BLaER1 (cell line): ENCODE data around the gene PARD3.
A peak's percentile ranks its signal among the peaks of the same experiment; 100 is the strongest.

Experiments
- H3K27ac ChIP-seq: shearing (Covaris generic); formaldehyde crosslinking; 2 replicates; pipeline ENCODE4 v1.8.1; 2022
- H3K27me3 ChIP-seq: shearing (Covaris generic); formaldehyde crosslinking; 2 replicates; pipeline ENCODE4 v1.8.1; 2022
- H3K36me3 ChIP-seq: shearing (Covaris generic); formaldehyde crosslinking; 2 replicates; pipeline ENCODE4 v1.8.1; 2022
- H3K4me1 ChIP-seq: shearing (Covaris generic); formaldehyde crosslinking; 2 replicates; pipeline ENCODE4 v1.8.1; 2022
- H3K4me2 ChIP-seq: shearing (Covaris generic); formaldehyde crosslinking; 2 replicates; pipeline ENCODE4 v1.8.1; 2022
- H3K4me3 ChIP-seq: shearing (Covaris generic); formaldehyde crosslinking; 2 replicates; pipeline ENCODE4 v1.8.1; 2022
- H3K9ac ChIP-seq: shearing (Covaris generic); formaldehyde crosslinking; 2 replicates; pipeline ENCODE4 v1.8.1; 2022
- H3K9me3 ChIP-seq: shearing (Covaris generic); formaldehyde crosslinking; 2 replicates; pipeline ENCODE4 v1.8.1; 2022
- H4K20me1 ChIP-seq: shearing (Covaris generic); formaldehyde crosslinking; 2 replicates; pipeline ENCODE4 v1.8.1; 2022
- Cebpa-rat ChIP-seq: shearing (Covaris generic); IDR thresholded peaks from 2 replicates; pipeline ENCODE4 v1.8.1; 2022

The PARD3 gene

DNA sequence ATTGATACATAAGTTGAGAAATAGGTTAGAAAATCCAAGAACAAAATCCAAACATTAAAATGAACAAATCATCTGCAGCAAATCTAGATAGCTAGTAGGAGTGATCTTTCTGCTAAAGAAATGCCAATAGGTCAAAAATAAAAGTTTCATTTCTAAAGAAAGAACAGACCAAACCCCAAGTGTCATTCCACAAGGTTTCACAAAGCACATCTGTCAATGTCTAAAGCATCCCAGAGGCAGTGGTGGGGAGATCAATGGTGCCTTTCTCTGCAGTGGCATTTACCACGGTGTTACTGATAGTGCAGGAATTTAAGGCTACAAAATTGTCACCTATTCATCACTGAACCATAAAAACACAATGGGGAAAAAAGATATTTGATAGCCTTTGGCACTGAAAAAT is 147.9 kb downstream of the PARD3 start:
- TF ChIP-seq Cebpa-rat: no peak

DNA sequence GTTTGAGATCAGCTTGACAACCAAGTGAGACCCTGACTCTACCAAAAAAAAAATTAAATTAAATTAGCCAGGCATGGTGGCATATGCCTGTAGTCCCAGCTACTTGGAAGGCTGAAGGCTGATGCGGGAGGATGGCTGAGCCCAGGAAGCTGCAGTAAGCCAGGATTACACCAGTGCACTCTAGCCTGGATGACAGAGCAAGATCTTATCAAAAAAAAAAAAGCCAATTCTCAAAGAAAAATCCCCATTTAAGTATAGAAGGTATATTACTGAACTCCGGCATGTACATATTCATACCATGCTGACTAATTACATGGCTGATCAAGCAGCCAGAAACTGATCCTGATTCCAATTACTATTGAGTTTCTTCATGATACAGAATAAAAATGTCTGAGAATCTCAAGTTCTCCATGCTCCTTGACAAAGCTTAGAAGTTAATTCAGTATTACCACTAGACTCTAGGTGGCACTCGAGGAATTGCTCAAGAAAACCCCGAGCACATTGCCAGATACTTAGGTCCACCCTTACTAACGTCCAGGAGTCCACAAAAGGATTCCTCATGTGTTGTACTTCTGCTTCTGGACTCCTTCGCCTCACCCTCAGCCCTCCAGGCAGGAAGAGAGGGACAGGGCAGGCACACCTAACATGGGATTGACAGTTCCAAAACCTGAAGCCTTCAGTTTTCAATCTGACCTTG is 148.9 kb downstream of the PARD3 start:
- Histone ChIP-seq H3K27me3 (no peaks in the 10 kb centered on the region), H4K20me1 (peaks cover 73% of the 10 kb centered on the region), H3K4me1 (peaks cover 50% of the 10 kb centered on the region), H3K27ac (no peak overlapping the region), H3K4me3 (no peak overlapping the region), H3K4me2 (peak overlapping the region; percentile 45), H3K36me3 (0 out of 2 replicates have a peak, but pooled peaks cover 4% of the 10 kb centered on the region), H3K9me3 (no peaks in the 10 kb centered on the region), H3K9ac (no peak overlapping the region)
- TF ChIP-seq Cebpa-rat: no peak

More for the DNA sequence above, 147.9 kb downstream of the PARD3 start:
- Histone ChIP-seq H3K27me3 (no peaks in the 10 kb centered on the region), H3K4me1 (peaks cover 44% of the 10 kb centered on the region), H3K36me3 (0 out of 2 replicates have a peak, but pooled peaks cover 4% of the 10 kb centered on the region), H3K9me3 (no peaks in the 10 kb centered on the region), H3K9ac (no peak overlapping the region), H3K27ac (no peak overlapping the region), H4K20me1 (peaks cover 74% of the 10 kb centered on the region), H3K4me2 (peak overlapping the region; percentile 56), H3K4me3 (no peak overlapping the region)

DNA sequence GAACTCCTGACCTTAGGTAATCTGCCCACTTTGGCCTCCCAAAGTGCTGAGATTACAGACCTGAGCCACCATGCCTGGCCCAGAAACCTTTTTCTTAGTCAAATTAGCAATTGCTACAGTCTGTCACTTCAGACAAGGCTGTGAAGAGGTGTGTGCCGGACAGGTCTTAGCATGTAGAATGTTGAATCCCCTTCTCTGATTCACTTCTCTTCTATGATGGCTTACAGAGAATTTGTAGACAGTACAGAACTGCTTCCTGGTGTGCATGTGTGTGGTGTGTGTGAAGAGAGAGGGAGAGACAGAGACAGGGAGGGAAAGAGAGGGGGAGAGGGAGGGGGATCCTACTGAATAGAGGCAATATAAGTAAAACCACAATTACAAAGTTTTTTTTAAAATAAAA is 150.4 kb downstream of the PARD3 start:
- TF ChIP-seq Cebpa-rat: no peak
- Histone ChIP-seq H3K36me3 (0 out of 2 replicates have a peak, but pooled peaks cover 4% of the 10 kb centered on the region), H4K20me1 (peaks cover 69% of the 10 kb centered on the region), H3K4me1 (peaks cover 37% of the 10 kb centered on the region), H3K9ac (no peak overlapping the region), H3K4me2 (no peak overlapping the region), H3K27me3 (no peaks in the 10 kb centered on the region), H3K9me3 (no peaks in the 10 kb centered on the region), H3K27ac (no peak overlapping the region), H3K4me3 (no peak overlapping the region)

DNA sequence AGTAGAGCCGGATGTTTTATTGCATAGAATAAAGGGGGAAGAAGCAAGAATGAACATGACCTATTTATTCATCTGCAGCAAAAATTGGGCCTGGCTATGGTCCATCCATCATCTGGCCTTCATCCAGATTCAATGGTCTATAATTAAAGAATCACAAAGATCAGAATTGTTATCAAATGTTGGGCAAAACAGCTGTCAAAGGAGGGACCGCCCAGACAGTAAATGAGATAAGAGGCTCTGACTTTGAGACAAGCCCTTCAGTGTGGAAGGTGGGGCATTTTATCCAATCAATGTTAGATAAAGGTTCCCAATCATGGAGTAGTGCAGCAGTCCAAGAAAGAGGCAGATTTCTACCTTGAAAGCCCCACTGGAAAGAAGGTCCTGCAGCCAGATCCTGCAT is 153.5 kb downstream of the PARD3 start:
- H3K27ac ChIP-seq: no peak overlapping the region
- H3K9me3 ChIP-seq: no peaks in the 10 kb centered on the region
- no peak for TF ChIP-seq Cebpa-rat
- H3K27me3 ChIP-seq: no peaks in the 10 kb centered on the region
- no peak overlapping the region for H3K9ac ChIP-seq
- H3K4me1 ChIP-seq: peaks cover 31% of the 10 kb centered on the region
- 0 out of 2 replicates have a peak, but pooled peaks cover 4% of the 10 kb centered on the region for H3K36me3 ChIP-seq
- H3K4me3 ChIP-seq: no peak overlapping the region
- H3K4me2 ChIP-seq: no peak overlapping the region
- H4K20me1 ChIP-seq: peaks cover 59% of the 10 kb centered on the region

DNA sequence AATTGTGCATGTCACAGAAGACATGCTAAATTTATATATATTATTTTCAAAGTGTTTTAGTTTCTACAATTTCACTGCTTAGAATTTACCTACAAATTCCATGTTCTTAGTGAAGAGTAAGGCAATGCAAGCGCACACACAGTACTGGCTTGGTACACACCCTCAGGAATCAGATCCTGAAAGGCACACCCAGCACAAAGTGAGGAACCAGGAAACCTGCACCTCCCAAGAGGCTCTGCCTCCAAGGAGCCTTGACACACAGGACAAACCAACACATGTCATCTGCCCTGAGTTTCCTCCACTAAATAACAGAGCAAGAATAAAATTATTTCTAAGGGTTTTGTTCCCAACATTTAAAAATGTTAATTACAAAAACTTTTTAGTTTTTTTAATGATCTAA is 156.2 kb downstream of the PARD3 start:
- H3K9me3 ChIP-seq: no peaks in the 10 kb centered on the region
- no peak overlapping the region for H3K27ac ChIP-seq
- no peak overlapping the region for H3K9ac ChIP-seq
- no peaks in the 10 kb centered on the region for H3K27me3 ChIP-seq
- H3K36me3 ChIP-seq: 0 out of 2 replicates have a peak, but pooled peaks cover 4% of the 10 kb centered on the region
- TF ChIP-seq Cebpa-rat: no peak
- H3K4me1 ChIP-seq: peaks cover 23% of the 10 kb centered on the region
- peak overlapping the region; percentile 70 for H3K4me2 ChIP-seq
- no peak overlapping the region for H3K4me3 ChIP-seq
- H4K20me1 ChIP-seq: peaks cover 81% of the 10 kb centered on the region

DNA sequence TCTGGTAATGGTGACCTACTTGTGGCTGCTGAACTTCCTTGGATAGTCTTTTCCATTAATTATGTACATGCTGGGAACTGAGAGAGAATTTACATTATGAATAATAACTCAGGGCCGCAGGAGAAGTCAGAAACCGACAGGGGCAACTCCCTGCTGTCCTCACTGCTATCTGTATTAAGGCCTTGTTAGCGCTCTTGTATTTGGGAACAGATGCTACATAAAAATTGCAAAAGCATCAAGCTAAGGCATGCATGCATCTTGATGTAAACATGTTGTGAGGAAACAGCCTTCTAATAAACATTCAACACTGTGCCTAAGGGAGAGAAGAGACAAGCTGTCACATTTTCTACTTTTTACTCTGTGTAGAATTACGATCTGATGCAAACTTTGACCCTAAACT is 158.4 kb downstream of the PARD3 start:
- H3K27ac ChIP-seq: no peak overlapping the region
- no peak overlapping the region for H3K4me2 ChIP-seq
- no peak for TF ChIP-seq Cebpa-rat
- no peaks in the 10 kb centered on the region for H3K27me3 ChIP-seq
- H3K4me3 ChIP-seq: no peak overlapping the region
- H4K20me1 ChIP-seq: peaks cover 82% of the 10 kb centered on the region
- no peaks in the 10 kb centered on the region for H3K9me3 ChIP-seq
- H3K4me1 ChIP-seq: peaks cover 18% of the 10 kb centered on the region
- H3K9ac ChIP-seq: no peak overlapping the region
- H3K36me3 ChIP-seq: no peaks in the 10 kb centered on the region

DNA sequence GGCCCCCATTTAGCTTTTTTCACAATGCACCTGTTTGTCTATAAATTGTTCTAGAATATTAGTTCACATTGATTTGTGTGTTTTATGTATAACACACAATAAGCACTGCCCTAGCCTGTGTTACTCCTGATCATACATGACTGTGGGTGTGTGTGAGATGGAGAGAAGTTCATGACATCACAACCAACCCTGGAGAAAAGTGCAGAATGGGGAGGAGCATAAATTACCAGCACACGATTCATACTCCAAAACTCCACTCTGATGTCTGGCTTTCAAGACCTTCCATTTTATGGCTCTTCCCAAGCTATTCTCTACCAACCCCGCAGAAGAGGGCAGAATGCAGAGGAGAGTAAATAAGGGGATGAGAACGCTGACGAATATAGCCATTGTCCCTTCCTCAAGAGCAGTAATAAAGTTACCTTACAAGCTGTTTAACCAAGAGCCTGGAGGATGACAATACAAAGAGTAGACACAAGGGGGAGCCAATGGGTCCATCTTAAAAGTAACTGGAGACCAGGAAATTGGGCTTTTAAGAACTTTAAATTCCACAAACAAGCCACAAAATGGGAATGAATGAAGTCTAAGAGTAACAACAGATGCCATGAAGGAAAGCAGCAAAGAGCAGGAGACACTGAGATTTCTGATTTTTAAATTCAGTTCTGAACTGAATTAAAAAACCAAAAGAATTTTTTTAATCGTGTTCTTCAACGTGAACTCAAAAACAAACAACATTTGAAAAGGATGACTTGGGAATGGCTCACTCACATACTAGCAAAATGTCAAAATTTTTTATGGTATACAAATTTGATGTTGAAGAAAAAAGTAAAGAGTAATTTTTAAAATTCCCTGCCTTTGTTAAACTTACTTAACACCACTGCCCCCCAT is 159.6 kb downstream of the PARD3 start:
- H3K9me3 ChIP-seq: no peaks in the 10 kb centered on the region
- H3K27ac ChIP-seq: no peak overlapping the region
- peaks cover 27% of the 10 kb centered on the region for H3K4me1 ChIP-seq
- H3K36me3 ChIP-seq: no peaks in the 10 kb centered on the region
- H3K9ac ChIP-seq: no peak overlapping the region
- H3K27me3 ChIP-seq: no peaks in the 10 kb centered on the region
- H4K20me1 ChIP-seq: peaks cover 86% of the 10 kb centered on the region
- no peak for TF ChIP-seq Cebpa-rat
- no peak overlapping the region for H3K4me3 ChIP-seq
- no peak overlapping the region for H3K4me2 ChIP-seq

DNA sequence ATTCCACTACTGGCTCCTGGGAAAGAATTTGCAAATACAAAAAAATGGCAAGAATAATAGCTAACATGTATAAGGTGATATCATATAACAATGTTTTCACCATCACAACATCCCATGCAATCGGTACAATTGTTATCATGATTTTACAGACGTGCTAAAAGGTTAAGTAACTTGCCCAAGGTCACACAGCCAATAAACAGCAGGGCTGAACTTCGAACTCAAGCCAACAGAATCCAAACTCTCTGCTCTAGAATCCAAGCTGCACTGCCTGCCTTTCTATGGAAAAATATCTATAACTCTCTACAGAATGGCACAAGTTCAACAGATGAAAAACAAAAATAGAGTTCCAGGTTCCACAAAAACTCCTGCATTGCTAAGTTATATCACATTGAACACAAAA is 160.9 kb downstream of the PARD3 start:
- H3K4me1 ChIP-seq: peaks cover 33% of the 10 kb centered on the region
- H3K4me3 ChIP-seq: no peak overlapping the region
- H4K20me1 ChIP-seq: peaks cover 77% of the 10 kb centered on the region
- TF ChIP-seq Cebpa-rat: no peak
- no peak overlapping the region for H3K4me2 ChIP-seq
- no peaks in the 10 kb centered on the region for H3K9me3 ChIP-seq
- no peaks in the 10 kb centered on the region for H3K36me3 ChIP-seq
- no peaks in the 10 kb centered on the region for H3K27me3 ChIP-seq
- no peak overlapping the region for H3K27ac ChIP-seq
- H3K9ac ChIP-seq: no peak overlapping the region

DNA sequence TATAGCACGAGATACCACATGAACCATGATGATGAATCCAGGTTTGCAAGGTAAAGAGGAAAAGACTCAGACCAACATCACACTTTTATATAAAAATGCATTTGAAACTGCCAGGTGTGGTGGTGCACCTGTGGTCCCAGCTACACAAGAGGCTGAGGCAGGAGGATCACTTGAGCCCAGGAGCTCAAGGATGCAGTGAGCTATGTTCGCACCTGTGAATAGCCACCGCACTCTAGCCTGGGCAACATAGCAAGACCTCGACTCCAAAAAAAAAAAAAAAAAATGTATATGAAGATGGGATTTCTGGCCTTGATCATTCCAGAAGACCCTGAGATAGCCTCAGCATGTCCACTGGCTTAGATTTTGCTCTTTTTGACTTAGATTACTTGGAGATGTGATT is 161.6 kb downstream of the PARD3 start:
- no peak overlapping the region for H3K27ac ChIP-seq

More for the DNA sequence above, 161.6 kb downstream of the PARD3 start:
- H3K4me3 ChIP-seq: no peak overlapping the region
- peaks cover 76% of the 10 kb centered on the region for H4K20me1 ChIP-seq
- no peaks in the 10 kb centered on the region for H3K27me3 ChIP-seq
- no peak for TF ChIP-seq Cebpa-rat
- H3K9me3 ChIP-seq: no peaks in the 10 kb centered on the region
- no peak overlapping the region for H3K4me2 ChIP-seq
- no peaks in the 10 kb centered on the region for H3K36me3 ChIP-seq
- no peak overlapping the region for H3K9ac ChIP-seq
- H3K4me1 ChIP-seq: peaks cover 33% of the 10 kb centered on the region
